A549 (cell line): ENCODE measurements around the gene RBL2. TPM values are rescaled to one million over a fixed set of nuclear protein-coding genes. Genes with fewer than 3 reads are reported as not detected.
A peak's percentile ranks its signal among the peaks of the same experiment; 100 is the strongest.
"Not testable (repeated sequence)": the region's sequence is repeated elsewhere in the genome, so short reads cannot be mapped to it uniquely, and the experiment has no call there.

ENCODE experiments used
- ATAC-seq, 2 experiments: fragments of 200-7000 bp in 1 of 2; fragments of >200 bp in 1 of 2; cut with Nextera tagmentation in 1 of 2; cut with Tn5 transposase in 1 of 2; 3 replicates each; pipeline versions ENCODE4 v1.8.0 to v1.9.1; 2018 to 2020; ENCODE audit warnings: mild to moderate bottlenecking in 1 of 2, moderate library complexity in 1 of 2
- CTCF ChIA-PET: fragments of 300-600 bp; sonication (Branson Sonifier 250); formaldehyde crosslinking; extraction: SDS; loops from one replicate; lab custom pipeline; 2021; ENCODE audit warnings: antibody characterized with exemption, inconsistent platforms; lab: Yijun Ruan, JAX
- POLR2A ChIA-PET: fragments of 350-600 bp; formaldehyde crosslinking; extraction: SDS; loops from one replicate; lab custom pipeline; 2021; ENCODE audit warnings: antibody characterized with exemption, inconsistent platforms; lab: Yijun Ruan, JAX
- DNase-seq, 2 experiments: peaks; one replicate each; pipeline versions ENCODE4 v3.0.0 to v3.0.0-alpha.2; 2011 to 2016; ENCODE audit warnings: low read depth in 1 of 2, low spot score in 1 of 2
- FAIRE-seq: peaks from 2 replicates; lab custom pipeline; 2011; peaks lifted over from hg19 to GRCh38; lab: Jason Lieb, UNC
- H3K27ac ChIP-seq, 2 experiments: fragments of >200 bp; sonication (Bioruptor Twin); formaldehyde crosslinking; 3 replicates each; pipeline ENCODE4 v1.5.1; 2016 to 2017
- H3K4me1 ChIP-seq: fragments of >200 bp; sonication (Bioruptor Twin); formaldehyde crosslinking; 3 replicates; pipeline ENCODE4 v1.6.1; 2016
- H3K4me2 ChIP-seq: fragments of >200 bp; sonication (Bioruptor Twin); formaldehyde crosslinking; 3 replicates; pipeline ENCODE4 v1.6.1; 2016
- H3K4me3 ChIP-seq: fragments of >200 bp; sonication (Bioruptor Twin); formaldehyde crosslinking; 3 replicates; pipeline ENCODE4 v1.5.1; 2016
- H3K9me3 ChIP-seq: fragments of >200 bp; sonication (Bioruptor Twin); formaldehyde crosslinking; 3 replicates; pipeline ENCODE4 v1.6.1; 2016
- CHD4 ChIP-seq: fragments of 200-600 bp; sonication (generic); IDR thresholded peaks from 2 replicates; pipeline ENCODE4 v1.6.1; 2016; ENCODE audit warnings: antibody characterized with exemption, mild to moderate bottlenecking, borderline replicate concordance
- FOSL2 ChIP-seq, 2 experiments: fragments of 450-650 bp in 1 of 2; fragments of >200 bp in 1 of 2; sonication (Bioruptor Twin) in 1 of 2; formaldehyde crosslinking; IDR thresholded peaks; 2 replicates each; pipeline versions ENCODE4 v1.5.0 to v1.6.1; 2016 to 2020; ENCODE audit warnings: mild to moderate bottlenecking in 1 of 2, moderate library complexity in 1 of 2
- HEYL ChIP-seq: fragments of 250-450 bp; sonication (Bioruptor Pico); IDR thresholded peaks from 2 replicates; pipeline ENCODE4 v1.8.0; 2021; ENCODE audit warnings: mild to moderate bottlenecking, moderate library complexity
- HOXB13 ChIP-seq: fragments of 250-450 bp; sonication (Bioruptor Pico); IDR thresholded peaks from 2 replicates; pipeline ENCODE4 v1.5.0; 2020; ENCODE audit warnings: low read depth, mild to moderate bottlenecking, moderate library complexity
- KDM1A ChIP-seq: fragments of 200-600 bp; sonication (generic); IDR thresholded peaks from 2 replicates; pipeline ENCODE4 v1.6.1; 2016; ENCODE audit warnings: low read depth, mild to moderate bottlenecking
- KDM5A ChIP-seq: fragments of 200-600 bp; sonication (generic); IDR thresholded peaks from 2 replicates; pipeline ENCODE4 v1.6.1; 2016; ENCODE audit warnings: antibody characterized with exemption, mild to moderate bottlenecking
- MYC ChIP-seq: IDR thresholded peaks from 2 replicates; pipeline ENCODE4 v1.6.1; 2012; ENCODE audit warnings: mild to moderate bottlenecking, inconsistent platforms, low read length, improper control_type of control experiment, borderline replicate concordance
- NFE2L2 ChIP-seq: fragments of 150-350 bp; conservative IDR thresholded peaks from 2 replicates; pipeline ENCODE4 v1.6.1; 2014; ENCODE audit warnings: low read length
- NR3C1 ChIP-seq: fragments of >200 bp; sonication (Bioruptor Twin); formaldehyde crosslinking; IDR thresholded peaks from 3 replicates; pipeline ENCODE4 v1.6.1; 2017
- PHF8 ChIP-seq: fragments of 200-600 bp; sonication (generic); IDR thresholded peaks from 2 replicates; pipeline ENCODE4 v1.6.1; 2016; ENCODE audit warnings: low read depth, mild to moderate bottlenecking, antibody characterized with exemption, moderate library complexity, borderline replicate concordance
- POLR2A ChIP-seq: IDR thresholded peaks from 2 replicates; pipeline ENCODE4 v1.6.1; 2012; ENCODE audit warnings: mild to moderate bottlenecking, low read length
- RAD21 ChIP-seq, 2 experiments: fragments of >200 bp in 1 of 2; sonication (Bioruptor Twin) in 1 of 2; formaldehyde crosslinking in 1 of 2; IDR thresholded peaks in 1 of 2; conservative IDR thresholded peaks in 1 of 2; 2 replicates in 1 of 2; 3 replicates in 1 of 2; pipeline ENCODE4 v1.6.1; 2012 to 2018; ENCODE audit warnings: inconsistent platforms in 1 of 2
- RNF2 ChIP-seq: fragments of 200-600 bp; sonication (generic); IDR thresholded peaks from 2 replicates; pipeline ENCODE4 v1.6.1; 2016; ENCODE audit warnings: low read depth, mild to moderate bottlenecking, antibody characterized with exemption, moderate library complexity, borderline replicate concordance
- SREBF2 ChIP-seq: fragments of 450-650 bp; IDR thresholded peaks from 2 replicates; pipeline ENCODE4 v1.6.1; 2014; ENCODE audit warnings: mild to moderate bottlenecking, moderate library complexity
- TFCP2L1 ChIP-seq: fragments of 250-450 bp; sonication (Bioruptor Pico); IDR thresholded peaks from 2 replicates; pipeline ENCODE4 v1.5.0; 2021; ENCODE audit warnings: mild to moderate bottlenecking
- TP53 ChIP-seq: fragments of 250-450 bp; sonication (Bioruptor Pico); IDR thresholded peaks from 2 replicates; pipeline ENCODE4 v1.5.0; 2021; ENCODE audit warnings: mild to moderate bottlenecking, moderate library complexity
- ZC3H11A ChIP-seq: fragments of 450-650 bp; IDR thresholded peaks from 2 replicates; pipeline ENCODE4 v1.6.1; 2014; ENCODE audit warnings: antibody characterized with exemption, mild to moderate bottlenecking
- ZFP36 ChIP-seq: fragments of 450-650 bp; IDR thresholded peaks from 2 replicates; pipeline ENCODE4 v1.6.1; 2014; ENCODE audit warnings: borderline replicate concordance; ENCODE audit not compliant: partially characterized antibody
- WGBS: methylation state at CpG from one replicate; pipeline ENCODE4 v1.1.6; 2017; ENCODE audit errors: missing lambda C conversion rate; 5-methylcytosine and 5-hydroxymethylcytosine counted together
- polyA plus RNA-seq, 4 experiments: library from polyadenylated mRNA; depleted of rRNA in 3 of 4; stranded (reverse); fragments of >200 nt; fragmentation: RNase III in 1 of 4; extraction: RNeasy Plus Mini Kit Qiagen cat#74134 plus additional on column Dnase treatment in 1 of 4; gene quantifications; 2 replicates in 3 of 4; 3 replicates in 1 of 4; pipeline ENCODE4 v1.2.3, GENCODE V29; 2011 to 2017
- TF ChIP-seq, protein P1 (sequence below): fragments of 250-450 bp; sonication (Bioruptor Pico); IDR thresholded peaks from 2 replicates; pipeline ENCODE4 v1.5.0; 2020; ENCODE audit warnings: low read depth, mild to moderate bottlenecking, moderate library complexity
- TF ChIP-seq, protein P2 (sequence below): IDR thresholded peaks from 2 replicates; pipeline ENCODE4 v1.6.1; 2012
- TF ChIP-seq, protein P3 (sequence below): IDR thresholded peaks from 2 replicates; pipeline ENCODE4 v1.6.1; 2012; ENCODE audit warnings: low read depth, borderline replicate concordance
- TF ChIP-seq, protein P4 (sequence below): fragments of >200 bp; sonication (Bioruptor Twin); formaldehyde crosslinking; IDR thresholded peaks from 2 replicates; pipeline ENCODE4 v1.6.1; 2016

The RBL2 gene
- polyA plus RNA-seq, 2 of the 4 experiments (the other 2 are of a cell fraction), result 17.2 to 45.0 TPM

DNA sequence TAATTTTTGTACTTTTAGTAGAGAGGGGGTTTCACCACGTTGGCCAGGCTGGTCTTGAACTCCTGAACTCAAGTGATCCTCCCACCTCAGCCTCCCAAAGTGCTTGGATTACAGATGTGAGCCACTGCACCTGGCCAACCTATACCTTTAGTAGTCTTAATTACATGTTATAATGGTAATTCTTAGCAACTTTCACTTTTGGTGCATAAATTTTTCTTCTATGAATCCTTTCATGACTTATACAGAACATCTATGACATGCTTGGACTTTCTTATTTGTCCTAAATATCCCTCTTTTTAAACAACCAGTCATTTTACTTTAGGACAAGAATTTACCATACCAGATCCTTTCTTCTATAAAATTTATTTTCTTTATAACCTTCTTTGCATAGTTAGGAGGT is 10.3 kb upstream of the RBL2 start:
- H3K4me2 ChIP-seq, ATAC-seq, H3K27ac ChIP-seq, DNase-seq, H3K4me1 ChIP-seq, H3K4me3 ChIP-seq, POLR2A ChIA-PET, FAIRE-seq: not testable (repeated sequence)
- peaks cover 21% of the 10 kb centered on the region for H3K9me3 ChIP-seq
- TF ChIP-seq ZFP36, result peak; percentile 91
- CTCF ChIA-PET, result interaction anchor here (1.0 kb wide), 1 partner anchor 217 kb away, joined by 3 read pairs; no protein-coding TSS in a partner anchor
- WGBS, result 44% methylated on average over 1 of the region's 1 CpG

DNA sequence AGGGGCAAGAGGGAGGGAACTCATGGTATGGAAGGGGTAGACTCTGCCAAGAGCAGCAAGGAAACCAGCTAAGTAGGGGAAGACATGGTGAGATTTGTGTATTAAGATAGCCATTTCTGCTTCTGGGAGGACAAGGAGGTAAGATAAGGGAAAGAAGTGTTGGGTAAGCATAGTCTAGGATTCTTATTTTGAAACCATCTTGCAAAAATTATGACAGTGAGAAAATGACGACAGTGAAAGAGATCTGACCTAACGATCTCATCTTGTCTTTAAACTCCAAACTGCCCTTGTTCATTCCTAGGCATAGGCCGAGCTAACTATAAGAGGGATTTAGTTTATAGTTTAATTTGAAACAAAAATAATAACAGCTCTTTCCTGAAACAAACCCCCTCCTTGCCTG is 5.6 kb upstream of the RBL2 start:
- FAIRE-seq (no peak), DNase-seq (no peak), ATAC-seq (no peak)
- no peak overlapping the region for H3K4me2 ChIP-seq
- no peak for TF ChIP-seq PHF8
- no peak for TF ChIP-seq ZFP36
- TF ChIP-seq NR3C1, result no peak
- no peak for TF ChIP-seq KDM1A
- no peak for TF ChIP-seq KDM5A
- TF ChIP-seq RNF2, result no peak
- no peak for TF ChIP-seq HEYL (CRISPR knock-in tag)
- TF ChIP-seq, protein P1, sequence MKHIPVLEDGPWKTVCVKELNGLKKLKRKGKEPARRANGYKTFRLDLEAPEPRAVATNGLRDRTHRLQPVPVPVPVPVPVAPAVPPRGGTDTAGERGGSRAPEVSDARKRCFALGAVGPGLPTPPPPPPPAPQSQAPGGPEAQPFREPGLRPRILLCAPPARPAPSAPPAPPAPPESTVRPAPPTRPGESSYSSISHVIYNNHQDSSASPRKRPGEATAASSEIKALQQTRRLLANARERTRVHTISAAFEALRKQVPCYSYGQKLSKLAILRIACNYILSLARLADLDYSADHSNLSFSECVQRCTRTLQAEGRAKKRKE (CRISPR knock-in tag), result no peak
- TF ChIP-seq, protein P2, sequence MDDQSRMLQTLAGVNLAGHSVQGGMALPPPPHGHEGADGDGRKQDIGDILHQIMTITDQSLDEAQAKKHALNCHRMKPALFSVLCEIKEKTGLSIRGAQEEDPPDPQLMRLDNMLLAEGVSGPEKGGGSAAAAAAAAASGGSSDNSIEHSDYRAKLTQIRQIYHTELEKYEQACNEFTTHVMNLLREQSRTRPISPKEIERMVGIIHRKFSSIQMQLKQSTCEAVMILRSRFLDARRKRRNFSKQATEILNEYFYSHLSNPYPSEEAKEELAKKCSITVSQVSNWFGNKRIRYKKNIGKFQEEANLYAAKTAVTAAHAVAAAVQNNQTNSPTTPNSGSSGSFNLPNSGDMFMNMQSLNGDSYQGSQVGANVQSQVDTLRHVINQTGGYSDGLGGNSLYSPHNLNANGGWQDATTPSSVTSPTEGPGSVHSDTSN, result no peak
- H3K4me1 ChIP-seq, result no peaks in the 10 kb centered on the region
- no peak overlapping the region for H3K4me3 ChIP-seq
- no peak overlapping the region for H3K27ac ChIP-seq
- 11% methylated on average over 3 of the region's 3 CpGs for WGBS
- ChIA-PET CTCF (no interaction called here), POLR2A (no interaction called here)
- peaks cover 17% of the 10 kb centered on the region; the same call in 2 of the 3 replicates for H3K9me3 ChIP-seq

DNA sequence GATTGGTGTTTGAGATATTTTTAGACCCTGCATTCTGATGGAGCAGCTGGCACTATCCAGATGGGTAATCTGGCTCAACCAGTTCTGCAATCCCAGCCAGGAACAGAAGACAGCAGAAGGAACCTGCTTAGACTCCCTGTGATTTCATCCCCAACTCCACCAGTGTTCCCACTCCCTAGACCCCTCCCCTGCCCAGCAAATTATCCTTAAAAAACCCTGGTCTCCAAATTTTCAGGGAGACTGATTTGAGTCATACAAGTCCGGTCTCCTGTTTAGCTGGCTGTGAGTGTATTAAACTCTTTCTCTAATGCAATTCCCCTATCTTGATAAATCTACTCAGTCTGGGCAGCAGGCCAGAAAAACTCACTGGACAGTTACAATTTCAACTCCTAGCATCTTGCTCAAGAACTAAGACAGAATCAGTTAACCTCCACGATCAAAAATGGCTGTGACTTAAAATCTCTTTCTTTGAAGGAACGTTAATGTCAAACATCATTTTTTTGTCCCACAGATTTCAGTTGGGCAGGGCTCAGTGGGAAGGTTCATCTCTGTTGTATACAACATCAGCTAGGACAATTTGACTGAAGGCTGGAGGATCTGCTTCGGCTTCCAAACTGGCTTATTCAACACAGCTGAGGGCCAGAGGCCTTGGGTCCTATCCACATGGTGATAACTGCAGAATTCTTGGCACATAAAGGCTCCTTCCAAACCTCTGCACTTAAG is 4.9 kb upstream of the RBL2 start:
- TF ChIP-seq, protein P3, sequence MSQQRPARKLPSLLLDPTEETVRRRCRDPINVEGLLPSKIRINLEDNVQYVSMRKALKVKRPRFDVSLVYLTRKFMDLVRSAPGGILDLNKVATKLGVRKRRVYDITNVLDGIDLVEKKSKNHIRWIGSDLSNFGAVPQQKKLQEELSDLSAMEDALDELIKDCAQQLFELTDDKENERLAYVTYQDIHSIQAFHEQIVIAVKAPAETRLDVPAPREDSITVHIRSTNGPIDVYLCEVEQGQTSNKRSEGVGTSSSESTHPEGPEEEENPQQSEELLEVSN, result no peak
- TF ChIP-seq, protein P4, sequence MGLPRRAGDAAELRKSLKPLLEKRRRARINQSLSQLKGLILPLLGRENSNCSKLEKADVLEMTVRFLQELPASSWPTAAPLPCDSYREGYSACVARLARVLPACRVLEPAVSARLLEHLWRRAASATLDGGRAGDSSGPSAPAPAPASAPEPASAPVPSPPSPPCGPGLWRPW, result no peak
- TF ChIP-seq ZC3H11A (no peak), TP53 (CRISPR knock-in tag) (no peak), MYC (no peak), RAD21 (conservative IDR thresholded peaks at IDR 0.05 in 1 of 2, IDR thresholded peaks at IDR 0.05 in 1 of 2) (no peak), TFCP2L1 (CRISPR knock-in tag) (no peak), FOSL2 (IDR thresholded peaks at IDR 0.05) (no peak), FOSL2 (CRISPR knock-in tag; IDR thresholded peaks at IDR 0.05) (no peak), HEYL (CRISPR knock-in tag) (no peak), NFE2L2 (no peak), CHD4 (no peak), SREBF2 (no peak), POLR2A (no peak), HOXB13 (CRISPR knock-in tag) (no peak), ZFP36 (no peak), RNF2 (no peak)
- Histone ChIP-seq H3K27ac (no peak overlapping the region), H3K4me2 (no peak overlapping the region), H3K4me1 (no peaks in the 10 kb centered on the region), H3K4me3 (no peak overlapping the region), H3K9me3 (peaks cover 14% of the 10 kb centered on the region; the same call in 2 of the 3 replicates)
- FAIRE-seq (no peak), ATAC-seq (no peak), DNase-seq (no peak)
- CTCF ChIA-PET, result no interaction called here
- POLR2A ChIA-PET, result no interaction called here
- 41% methylated on average over 4 of the region's 4 CpGs for WGBS
